Adipocyte (in vitro differentiated cells): Measurements from ENCODE around the gene FLT3.
"Not testable (repeated sequence)": the region's sequence is repeated elsewhere in the genome, so short reads cannot be mapped to it uniquely, and the experiment has no call there.

Source experiments
- DNase-seq: peaks from one replicate; pipeline ENCODE4 v3.0.0-alpha.2; 2015; ENCODE audit warnings: low read depth
- H3K27me3 ChIP-seq: replicated peaks from 2 replicates; pipeline ENCODE4 v1.7.0; 2013; ENCODE audit warnings: mild to moderate bottlenecking, low read length, moderate library complexity; ENCODE audit not compliant: control insufficient read depth, insufficient read depth
- H3K36me3 ChIP-seq: 2 replicates; pipeline ENCODE4 v1.7.0; 2013; ENCODE audit warnings: low read length, mild to moderate bottlenecking, moderate library complexity; ENCODE audit not compliant: control insufficient read depth, insufficient read depth, severe bottlenecking
- H3K4me1 ChIP-seq: 2 replicates; pipeline ENCODE4 v1.7.0; 2013; ENCODE audit warnings: mild to moderate bottlenecking, low read length, moderate library complexity; ENCODE audit not compliant: control insufficient read depth, insufficient read depth
- H3K4me3 ChIP-seq: 2 replicates; pipeline ENCODE4 v1.7.0; 2013; ENCODE audit warnings: mild to moderate bottlenecking, low read length, moderate library complexity
- H3K9ac ChIP-seq: 2 replicates; pipeline ENCODE4 v1.7.0; 2013; ENCODE audit warnings: mild to moderate bottlenecking, low read length, moderate library complexity
- H3K9me3 ChIP-seq: 2 replicates; pipeline ENCODE4 v1.7.0; 2013; ENCODE audit warnings: mild to moderate bottlenecking, low read length, moderate library complexity; ENCODE audit not compliant: control insufficient read depth

Gene FLT3

DNA sequence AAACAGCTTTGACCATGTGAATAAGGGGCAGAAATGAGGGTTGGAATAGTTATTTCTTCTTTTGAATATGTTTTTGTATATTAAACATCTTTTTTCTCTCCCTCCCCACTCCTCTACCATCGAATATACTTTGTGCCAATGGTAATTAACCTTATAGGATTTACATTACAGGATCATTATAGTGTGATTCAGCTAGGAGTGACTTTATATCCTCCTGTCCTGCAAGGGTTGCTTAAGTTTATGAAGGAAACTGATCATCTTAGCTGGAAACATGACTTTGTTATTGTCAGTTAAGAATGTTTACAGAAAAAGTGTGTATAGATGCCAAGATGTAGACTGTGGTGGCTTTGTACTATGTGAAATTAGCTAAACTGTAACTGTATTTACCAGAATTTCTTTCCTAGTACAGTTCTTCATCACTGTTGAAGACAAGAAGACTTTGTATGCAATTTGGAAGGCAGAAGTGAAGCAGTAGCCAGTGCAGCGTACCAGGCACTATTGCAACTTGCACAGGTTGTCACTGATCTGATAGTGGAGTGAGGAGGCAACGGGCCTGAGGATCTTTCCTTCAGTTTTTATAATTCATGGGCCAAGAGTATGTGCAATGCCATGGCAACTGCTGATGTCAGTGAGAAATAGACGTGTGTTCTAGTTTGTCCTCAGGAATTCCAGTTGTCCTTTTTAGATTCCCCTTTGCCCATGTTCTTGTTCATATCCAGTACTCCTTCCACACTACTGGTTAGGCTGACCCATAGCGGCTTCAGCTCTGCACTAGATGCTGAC is 29.7 kb upstream of the FLT3 start:
- Histone ChIP-seq H3K4me3 (no peak overlapping the region), H3K9ac (no peak overlapping the region), H3K27me3 (no peaks in the 10 kb centered on the region), H3K4me1 (peaks cover 15% of the 10 kb centered on the region), H3K9me3 (no peaks in the 10 kb centered on the region), H3K36me3 (no peaks in the 10 kb centered on the region)
- DNase-seq, result no peak

DNA sequence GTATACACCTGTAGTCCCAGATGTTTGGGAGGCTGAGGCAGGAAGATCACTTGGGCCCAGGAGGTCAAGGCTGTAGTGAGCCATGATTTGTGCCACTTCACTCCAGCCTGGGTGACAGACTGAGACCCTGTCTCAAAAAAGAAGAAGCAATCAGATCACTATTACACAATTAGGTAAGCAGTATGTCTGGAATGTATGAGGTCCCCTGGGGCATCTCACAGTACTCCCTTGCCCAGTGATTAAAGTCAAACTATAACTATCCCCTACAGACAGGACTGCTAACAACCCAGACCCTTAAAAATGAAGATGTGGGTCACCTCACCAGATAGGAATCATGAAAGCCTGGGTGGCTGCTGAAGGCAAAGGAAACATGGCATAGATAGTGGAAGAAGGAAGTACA is 28.6 kb upstream of the FLT3 start:
- no peaks in the 10 kb centered on the region for H3K36me3 ChIP-seq
- no peak overlapping the region for H3K4me3 ChIP-seq
- H3K27me3 ChIP-seq, result no peaks in the 10 kb centered on the region
- no peak for DNase-seq
- H3K9ac ChIP-seq, result no peak overlapping the region
- H3K4me1 ChIP-seq, result peaks cover 15% of the 10 kb centered on the region
- H3K9me3 ChIP-seq, result no peaks in the 10 kb centered on the region

- no peak for DNase-seq
- H3K27me3 ChIP-seq, result no peaks in the 10 kb centered on the region
- no peak overlapping the region for H3K4me3 ChIP-seq
- H3K9me3 ChIP-seq, result no peaks in the 10 kb centered on the region
- H3K36me3 ChIP-seq, result no peaks in the 10 kb centered on the region
- H3K4me1 ChIP-seq, result peaks cover 15% of the 10 kb centered on the region
- H3K9ac ChIP-seq, result no peak overlapping the region
Observed at GRCh38 chr13:28128030-28128429, 27.7 kb upstream of the FLT3 start.

DNA sequence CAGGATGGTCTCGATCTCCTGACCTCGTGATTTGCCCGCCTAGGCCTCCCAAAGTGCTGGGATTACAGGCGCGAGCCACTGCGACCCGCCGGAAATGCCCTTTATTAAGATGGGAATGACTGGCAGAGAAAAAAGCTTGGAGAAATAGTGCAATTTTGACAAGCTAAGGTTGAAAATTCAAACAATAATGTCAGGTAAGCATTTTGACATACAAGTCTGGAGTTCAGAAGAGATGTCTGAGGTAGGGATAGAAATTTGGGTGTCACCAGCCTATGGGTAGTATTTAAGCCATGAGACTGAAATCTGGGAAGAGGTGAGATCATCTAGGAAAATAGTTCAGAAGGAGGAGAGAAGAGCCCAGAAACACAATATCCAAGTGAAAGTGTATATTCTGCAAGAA is 20.8 kb upstream of the FLT3 start:
- Histone ChIP-seq H3K36me3 (no peaks in the 10 kb centered on the region), H3K9ac (no peak overlapping the region), H3K4me3 (no peak overlapping the region), H3K27me3 (peaks cover 11% of the 10 kb centered on the region), H3K9me3 (no peaks in the 10 kb centered on the region), H3K4me1 (no peaks in the 10 kb centered on the region)
- DNase-seq, result no peak

- H3K9ac ChIP-seq, result no peak overlapping the region
- H3K27me3 ChIP-seq, result peaks cover 15% of the 10 kb centered on the region
- no peak overlapping the region for H3K4me3 ChIP-seq
- no peak for DNase-seq
- no peaks in the 10 kb centered on the region for H3K9me3 ChIP-seq
- H3K36me3 ChIP-seq, result no peaks in the 10 kb centered on the region
- no peaks in the 10 kb centered on the region for H3K4me1 ChIP-seq
Observed at GRCh38 chr13:28120317-28120716, 19.9 kb upstream of the FLT3 start.

- no peaks in the 10 kb centered on the region for H3K9me3 ChIP-seq
- H3K4me1 ChIP-seq, result no peaks in the 10 kb centered on the region
- no peak for DNase-seq
- H3K9ac ChIP-seq, result no peak overlapping the region
- no peak overlapping the region for H3K4me3 ChIP-seq
- H3K36me3 ChIP-seq, result no peaks in the 10 kb centered on the region
- H3K27me3 ChIP-seq, result peaks cover 15% of the 10 kb centered on the region
Observed at GRCh38 chr13:28117689-28118377, 17.5 kb upstream of the FLT3 start.

GRCh38 chr13:28116736-28117135 is 16.4 kb upstream of the FLT3 start:
- Histone ChIP-seq H3K4me3 (no peak overlapping the region), H3K9me3 (no peaks in the 10 kb centered on the region), H3K9ac (no peak overlapping the region), H3K36me3 (no peaks in the 10 kb centered on the region), H3K4me1 (no peaks in the 10 kb centered on the region), H3K27me3 (peaks cover 15% of the 10 kb centered on the region)
- DNase-seq, result no peak

DNA sequence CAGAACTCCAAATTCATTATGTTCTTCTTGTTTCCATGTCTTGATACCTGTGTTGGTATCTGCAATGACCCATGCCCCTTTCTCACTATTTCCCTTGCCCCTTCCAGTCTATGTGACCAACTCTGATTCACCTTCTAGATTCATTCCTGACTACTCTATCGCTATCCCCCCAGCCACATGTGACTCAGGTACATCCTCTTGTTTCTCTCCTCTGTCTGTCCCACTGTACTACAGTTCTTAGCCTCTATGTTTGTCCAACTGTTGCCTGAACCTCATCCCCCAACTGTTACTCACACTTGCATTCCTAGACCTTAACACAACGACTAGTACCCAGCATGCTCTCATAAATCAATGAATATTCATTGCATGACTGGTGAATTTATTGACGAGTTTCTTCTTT is 10.0 kb upstream of the FLT3 start:
- H3K9ac ChIP-seq, result no peak overlapping the region
- H3K36me3 ChIP-seq, result no peaks in the 10 kb centered on the region
- DNase-seq, result no peak
- no peak overlapping the region for H3K4me3 ChIP-seq
- peaks cover 5% of the 10 kb centered on the region for H3K27me3 ChIP-seq
- no peaks in the 10 kb centered on the region for H3K9me3 ChIP-seq
- no peaks in the 10 kb centered on the region for H3K4me1 ChIP-seq

GRCh38 chr13:28106976-28107375 is 6.6 kb upstream of the FLT3 start:
- H3K36me3 ChIP-seq, result no peaks in the 10 kb centered on the region
- H3K9me3 ChIP-seq, result peaks cover 3% of the 10 kb centered on the region
- H3K4me1 ChIP-seq, result no peaks in the 10 kb centered on the region
- H3K9ac ChIP-seq, result no peak overlapping the region
- DNase-seq, result no peak
- H3K4me3 ChIP-seq, result no peak overlapping the region
- H3K27me3 ChIP-seq, result peaks cover 17% of the 10 kb centered on the region

DNA sequence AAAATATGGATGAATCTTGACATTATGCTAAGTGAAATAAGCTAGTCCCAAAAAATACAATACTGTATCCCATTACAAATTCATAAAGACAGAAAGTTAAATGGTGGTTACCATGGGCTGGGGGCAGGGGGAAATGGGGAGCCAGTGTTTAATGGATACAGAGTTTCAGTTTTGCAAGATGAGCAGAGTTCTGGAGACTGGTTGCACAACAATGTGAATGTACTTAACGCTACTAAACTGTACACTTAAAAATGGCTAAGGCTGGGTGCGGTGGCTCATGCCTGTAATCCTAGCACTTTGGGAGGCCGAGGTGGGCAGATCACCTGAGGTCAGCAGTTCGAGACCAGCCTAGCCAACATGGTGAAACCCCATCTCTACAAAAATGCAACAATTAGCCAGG is 1.5 kb upstream of the FLT3 start:
- not testable (repeated sequence) for DNase-seq, H3K36me3 ChIP-seq, H3K9ac ChIP-seq, H3K4me1 ChIP-seq, H3K4me3 ChIP-seq
- peaks cover 12% of the 10 kb centered on the region for H3K9me3 ChIP-seq
- H3K27me3 ChIP-seq, result peaks cover 53% of the 10 kb centered on the region

DNA sequence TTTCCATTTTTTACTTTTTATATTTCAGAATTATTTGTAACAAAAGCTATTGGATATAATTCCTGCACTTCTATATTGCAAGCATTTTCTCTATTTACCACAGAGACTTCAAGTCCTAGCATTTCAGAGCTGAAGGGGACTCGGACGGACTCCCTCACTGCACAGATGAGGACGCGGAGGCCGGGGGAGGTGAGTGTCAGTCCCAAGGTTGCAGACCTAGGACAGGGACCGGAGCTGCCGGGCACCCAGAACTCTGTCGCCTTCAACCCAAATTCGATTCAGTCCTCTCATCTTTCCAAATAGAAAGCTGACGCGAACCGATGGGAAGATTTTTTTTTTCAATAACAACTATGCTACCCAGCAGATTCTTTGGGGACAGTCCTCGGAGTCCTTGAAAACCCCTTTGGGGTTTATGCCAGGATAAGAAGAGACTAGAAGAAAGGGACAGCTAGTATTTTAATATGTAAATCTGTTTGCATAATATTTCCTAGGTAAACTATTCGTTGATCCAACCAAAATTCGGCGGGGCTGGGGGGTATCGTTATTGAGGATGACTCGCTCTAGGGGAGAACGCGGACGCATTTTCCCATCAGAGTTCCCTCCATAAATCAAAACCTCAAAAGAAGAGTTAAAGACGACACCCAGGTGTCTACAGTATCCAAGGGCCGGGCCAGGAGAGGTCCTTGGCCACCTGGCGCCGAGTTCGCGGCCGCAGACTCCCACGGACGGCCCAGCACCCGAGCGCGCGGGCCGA is 803 bp downstream of the FLT3 start:
- no peak overlapping the region for H3K4me3 ChIP-seq
- no peak for DNase-seq
- no peak overlapping the region for H3K9ac ChIP-seq
- no peaks in the 10 kb centered on the region for H3K36me3 ChIP-seq
- H3K27me3 ChIP-seq, result peaks cover 70% of the 10 kb centered on the region
- H3K4me1 ChIP-seq, result no peaks in the 10 kb centered on the region
- H3K9me3 ChIP-seq, result peaks cover 12% of the 10 kb centered on the region
